Astrocyte (in vitro differentiated cells and primary cell): ENCODE results near the gene TM2D1. TPM values are rescaled to one million over a fixed set of nuclear protein-coding genes. Genes with fewer than 3 reads are reported as not detected.

Experiments
- DNase-seq: peaks from one replicate; pipeline ENCODE4 v3.0.0-alpha.2; 2010; ENCODE audit warnings: low read depth
- FAIRE-seq: peaks from 2 replicates; lab custom pipeline; 2011; peaks lifted over from hg19 to GRCh38; lab: Jason Lieb, UNC
- H2AFZ ChIP-seq: 2 replicates; pipeline ENCODE4 v1.6.0; 2012; ENCODE audit warnings: low read depth, low read length, inconsistent platforms
- H3K27ac ChIP-seq: 2 replicates; pipeline ENCODE4 v1.5.1; 2011; ENCODE audit warnings: low read depth, low read length, inconsistent platforms
- H3K27me3 ChIP-seq: 2 replicates; pipeline ENCODE4 v1.6.0; 2011; ENCODE audit warnings: low read length, inconsistent platforms; ENCODE audit not compliant: insufficient read depth
- H3K36me3 ChIP-seq: 2 replicates; pipeline ENCODE4 v1.5.1; 2011; ENCODE audit warnings: low read length, inconsistent platforms; ENCODE audit not compliant: insufficient read depth
- H3K4me1 ChIP-seq: 2 replicates; pipeline ENCODE4 v1.5.1; 2011; ENCODE audit warnings: low read length, inconsistent platforms; ENCODE audit not compliant: insufficient read depth
- H3K4me2 ChIP-seq: 2 replicates; pipeline ENCODE4 v1.6.0; 2012; ENCODE audit warnings: low read length, inconsistent platforms
- H3K4me3 ChIP-seq: 2 replicates; pipeline ENCODE4 v1.5.1; 2011; ENCODE audit warnings: low read depth, mild to moderate bottlenecking, low read length, inconsistent platforms; ENCODE audit not compliant: insufficient read depth
- H3K79me2 ChIP-seq: 2 replicates; pipeline ENCODE4 v1.6.0; 2012; ENCODE audit warnings: mild to moderate bottlenecking, low read length, inconsistent platforms; ENCODE audit not compliant: insufficient read depth
- H3K9ac ChIP-seq: 2 replicates; pipeline ENCODE4 v1.6.0; 2012; ENCODE audit warnings: mild to moderate bottlenecking, low read length, inconsistent platforms
- H3K9me3 ChIP-seq: 2 replicates; pipeline ENCODE4 v1.5.1; 2012; ENCODE audit warnings: low read depth, mild to moderate bottlenecking, low read length, inconsistent platforms; ENCODE audit not compliant: insufficient read depth
- H4K20me1 ChIP-seq: 2 replicates; pipeline ENCODE4 v1.6.0; 2012; ENCODE audit warnings: low read length, inconsistent platforms; ENCODE audit not compliant: insufficient read depth
- H3K27ac Mint-ChIP-seq: one replicate; pipeline ENCODE4 v1.8.0; 2021; ENCODE audit warnings: mild to moderate bottlenecking, mixed read lengths; ENCODE audit not compliant: unreplicated experiment
- H3K27me3 Mint-ChIP-seq: one replicate; pipeline ENCODE4 v1.8.0; 2021; ENCODE audit warnings: low read depth, mixed read lengths; ENCODE audit not compliant: unreplicated experiment
- H3K36me3 Mint-ChIP-seq: one replicate; pipeline ENCODE4 v1.8.0; 2021; ENCODE audit warnings: low read depth, mixed read lengths; ENCODE audit not compliant: unreplicated experiment
- H3K4me1 Mint-ChIP-seq: one replicate; pipeline ENCODE4 v1.8.0; 2021; ENCODE audit warnings: low read depth, mixed read lengths; ENCODE audit not compliant: unreplicated experiment
- H3K4me3 Mint-ChIP-seq: one replicate; pipeline ENCODE4 v1.8.0; 2021; ENCODE audit warnings: mild to moderate bottlenecking, moderate library complexity, mixed read lengths; ENCODE audit not compliant: unreplicated experiment
- H3K9me3 Mint-ChIP-seq: one replicate; pipeline ENCODE4 v1.8.0; 2021; ENCODE audit warnings: mild to moderate bottlenecking, mixed read lengths; ENCODE audit not compliant: unreplicated experiment
- CTCF ChIP-seq: IDR thresholded peaks from 2 replicates; pipeline ENCODE4 v1.5.1; 2011; ENCODE audit warnings: low read depth, mild to moderate bottlenecking, inconsistent platforms, low read length, moderate library complexity; ENCODE audit not compliant: insufficient read depth
- EZH2 ChIP-seq: IDR thresholded peaks from 2 replicates; pipeline ENCODE4 v1.6.1; 2012; ENCODE audit warnings: mild to moderate bottlenecking, low read length, inconsistent platforms; ENCODE audit not compliant: insufficient read depth
- total RNA-seq: library from RNA; stranded (reverse); gene quantifications from 2 replicates; pipeline ENCODE4 v1.2.1, GENCODE V29; 2021

Gene TM2D1
- total RNA-seq, 1 donor from 2014 or later: 33.3 TPM

GRCh38 chr1:61644303-61644702, 80.6 kb downstream of the TM2D1 start:
- Histone ChIP-seq H3K27ac (no peak overlapping the region), H3K4me2 (no peak overlapping the region), H3K9ac (no peak overlapping the region), H3K27me3 (peaks cover 6% of the 10 kb centered on the region), H2AFZ (no peak overlapping the region), H3K36me3 (no peaks in the 10 kb centered on the region), H3K4me1 (no peaks in the 10 kb centered on the region), H3K9me3 (no peaks in the 10 kb centered on the region), H3K4me3 (no peak overlapping the region), H3K79me2 (no peaks in the 10 kb centered on the region), H4K20me1 (no peaks in the 10 kb centered on the region)
- TF ChIP-seq EZH2 (no peak), CTCF (no peak)
- FAIRE-seq: no peak
- Mint-ChIP-seq H3K4me3 (no peak overlapping the region), H3K9me3 (no peaks in the 10 kb centered on the region), H3K4me1 (peaks cover 4% of the 10 kb centered on the region), H3K27me3 (peaks cover 13% of the 10 kb centered on the region), H3K36me3 (no peaks in the 10 kb centered on the region), H3K27ac (no peak overlapping the region)
- DNase-seq: no peak

DNA sequence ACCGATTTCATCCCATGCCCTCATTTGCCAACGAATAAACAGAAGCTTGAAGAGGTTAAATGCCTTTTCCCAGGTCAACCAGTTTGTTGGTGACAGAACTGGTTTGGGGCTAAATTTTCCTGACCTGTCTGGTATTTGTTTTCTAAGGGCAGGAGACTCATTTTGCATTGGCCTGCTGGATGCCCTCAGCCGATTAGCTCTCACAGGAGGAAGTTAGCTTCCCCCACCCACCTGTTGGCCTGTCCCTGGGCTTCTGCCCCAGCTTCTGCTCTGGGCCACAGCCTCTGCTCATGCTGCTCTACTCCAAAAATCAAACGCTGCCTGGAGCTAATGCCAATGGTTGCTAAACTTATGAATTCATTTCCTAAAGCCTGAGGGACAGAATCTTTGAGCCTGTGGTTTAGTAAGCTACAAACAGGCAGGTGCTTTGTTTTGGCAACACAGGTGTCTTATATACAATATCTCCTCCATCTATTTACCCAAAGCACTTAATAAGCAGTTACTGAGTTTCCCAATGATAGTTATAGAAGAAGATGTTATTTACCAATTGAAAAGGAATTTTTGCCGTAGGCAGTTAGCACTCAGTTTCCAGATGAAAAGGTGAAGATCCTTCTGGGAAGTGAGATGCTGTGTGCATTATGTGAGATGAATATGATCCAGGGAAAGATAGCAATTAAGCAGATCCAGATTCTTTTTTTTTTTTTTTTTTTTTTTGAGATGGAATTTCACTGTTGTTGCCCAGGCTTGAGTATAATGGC, 82.3 kb downstream of the TM2D1 start:
- no peaks in the 10 kb centered on the region for H3K4me1 ChIP-seq
- no peaks in the 10 kb centered on the region for H3K9me3 ChIP-seq
- TF ChIP-seq CTCF (no peak), EZH2 (no peak)
- no peak overlapping the region for H3K27ac ChIP-seq
- peaks cover 6% of the 10 kb centered on the region for H3K27me3 ChIP-seq
- no peaks in the 10 kb centered on the region for H4K20me1 ChIP-seq
- H3K4me2 ChIP-seq: no peak overlapping the region
- Mint-ChIP-seq H3K36me3 (no peaks in the 10 kb centered on the region), H3K27me3 (peaks cover 16% of the 10 kb centered on the region), H3K27ac (no peak overlapping the region), H3K4me3 (no peak overlapping the region), H3K4me1 (peaks cover 4% of the 10 kb centered on the region), H3K9me3 (no peaks in the 10 kb centered on the region)
- no peaks in the 10 kb centered on the region for H3K36me3 ChIP-seq
- no peak overlapping the region for H3K9ac ChIP-seq
- H3K4me3 ChIP-seq: no peak overlapping the region
- DNase-seq (no peak), FAIRE-seq (no peak)
- H2AFZ ChIP-seq: no peak overlapping the region
- H3K79me2 ChIP-seq: no peaks in the 10 kb centered on the region
